Measurements from ENCODE around the gene SIAH2. TPM values are rescaled to one million over a fixed set of nuclear protein-coding genes. Genes with fewer than 3 reads are reported as not detected.
"Not testable (repeated sequence)": the region's sequence is repeated elsewhere in the genome, so short reads cannot be mapped to it uniquely, and the experiment has no call there.

The SIAH2 gene
- total RNA-seq, 2 experiments from 2014 or later, result 73.7 to 76.1 TPM

DNA sequence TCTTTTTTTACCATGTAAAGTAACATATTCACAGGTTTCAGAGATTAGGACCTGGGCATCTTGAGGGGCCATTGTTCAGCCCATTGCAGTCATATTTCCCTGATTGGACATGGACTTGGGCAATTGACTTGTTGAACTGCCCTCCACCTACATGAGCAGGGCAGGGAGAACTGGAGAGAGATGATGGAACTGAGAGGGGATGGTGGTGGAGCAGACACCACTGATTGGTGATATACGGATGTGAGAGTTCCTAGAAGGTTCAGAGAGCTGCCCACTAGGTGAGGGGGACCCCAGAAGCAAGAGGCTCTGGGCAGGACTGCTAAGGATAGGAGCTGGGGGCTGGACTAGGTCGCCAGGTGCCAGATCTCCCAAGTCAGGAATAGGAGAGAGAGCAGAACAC lies 37.8 kb upstream of the SIAH2 start:
- ChIA-PET POLR2A (interaction anchor here (1.7 kb wide), 1 partner anchor 37 kb away, joined by 4 read pairs; the partner anchor contains the start of gene SIAH2), CTCF (no interaction called here)
- Mint-ChIP-seq H3K27me3 (peaks cover 12% of the 10 kb centered on the region), H3K4me1 (ENCODE audit: low read depth) (no peaks in the 10 kb centered on the region), H3K27ac (no peak overlapping the region), H3K9me3 (no peaks in the 10 kb centered on the region), H3K36me3 (ENCODE audit: low read depth) (no peaks in the 10 kb centered on the region), H3K4me3 (no peak overlapping the region)
- Histone ChIP-seq H3K27ac (ENCODE audit: low read depth in 1 of 2, low read length in 2 of 2) (no peak overlapping the region), H3K4me3 (ENCODE audit: low read length) (no peak overlapping the region), H3K4me1 (ENCODE audit: insufficient read depth, low read length) (no peaks in the 10 kb centered on the region), H3K36me3 (ENCODE audit: insufficient read depth, low read length) (no peaks in the 10 kb centered on the region), H3K27me3 (ENCODE audit: control insufficient read depth in 1 of 2, insufficient read depth in 2 of 2, low read length in 2 of 2) (no peaks in the 10 kb centered on the region), H3K9me3 (ENCODE audit: control insufficient read depth in 1 of 2, insufficient read depth in 1 of 2, low read length in 2 of 2) (no peaks in the 10 kb centered on the region)
- ATAC-seq (ENCODE audit: poor library complexity) (no peak), DNase-seq (no peak)
- intact Hi-C loops (cut with DNase I, micrococcal nuclease), result no loop called here
- TF ChIP-seq, protein P1, sequence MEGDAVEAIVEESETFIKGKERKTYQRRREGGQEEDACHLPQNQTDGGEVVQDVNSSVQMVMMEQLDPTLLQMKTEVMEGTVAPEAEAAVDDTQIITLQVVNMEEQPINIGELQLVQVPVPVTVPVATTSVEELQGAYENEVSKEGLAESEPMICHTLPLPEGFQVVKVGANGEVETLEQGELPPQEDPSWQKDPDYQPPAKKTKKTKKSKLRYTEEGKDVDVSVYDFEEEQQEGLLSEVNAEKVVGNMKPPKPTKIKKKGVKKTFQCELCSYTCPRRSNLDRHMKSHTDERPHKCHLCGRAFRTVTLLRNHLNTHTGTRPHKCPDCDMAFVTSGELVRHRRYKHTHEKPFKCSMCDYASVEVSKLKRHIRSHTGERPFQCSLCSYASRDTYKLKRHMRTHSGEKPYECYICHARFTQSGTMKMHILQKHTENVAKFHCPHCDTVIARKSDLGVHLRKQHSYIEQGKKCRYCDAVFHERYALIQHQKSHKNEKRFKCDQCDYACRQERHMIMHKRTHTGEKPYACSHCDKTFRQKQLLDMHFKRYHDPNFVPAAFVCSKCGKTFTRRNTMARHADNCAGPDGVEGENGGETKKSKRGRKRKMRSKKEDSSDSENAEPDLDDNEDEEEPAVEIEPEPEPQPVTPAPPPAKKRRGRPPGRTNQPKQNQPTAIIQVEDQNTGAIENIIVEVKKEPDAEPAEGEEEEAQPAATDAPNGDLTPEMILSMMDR (IDR thresholded peaks at IDR 0.05), result no peak

DNA sequence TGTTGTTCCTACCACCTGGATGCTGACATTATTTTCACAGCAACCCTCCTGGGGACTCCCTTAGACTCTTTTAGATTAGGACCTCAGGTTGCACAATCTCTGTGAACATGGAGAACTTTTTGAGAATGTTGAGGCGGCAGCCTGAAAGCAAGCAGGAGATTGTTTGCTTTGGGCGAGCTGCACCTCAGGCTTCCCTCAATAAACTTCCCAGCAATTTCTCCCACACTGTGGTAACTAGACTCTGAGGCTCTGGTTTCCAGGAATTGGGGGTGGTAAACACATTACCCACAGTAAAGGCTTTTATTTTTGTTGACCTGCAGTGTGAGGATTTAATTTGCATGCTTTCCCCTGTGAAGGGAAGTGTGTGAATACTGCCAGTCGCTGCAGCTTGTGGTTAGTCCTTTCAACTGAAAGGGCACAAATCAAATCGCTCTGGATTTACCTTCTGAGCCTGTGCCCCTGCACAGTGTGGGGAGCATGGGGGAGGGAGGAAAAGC lies 35.2 kb upstream of the SIAH2 start:
- no peak overlapping the region for H3K27ac Mint-ChIP-seq
- TF ChIP-seq, protein P1 (IDR thresholded peaks at IDR 0.05), result no peak
- H3K27ac ChIP-seq (ENCODE audit: low read depth in 1 of 2, low read length in 2 of 2), result no peak overlapping the region
- no peak for DNase-seq
- no peaks in the 10 kb centered on the region for H3K4me1 ChIP-seq (ENCODE audit: insufficient read depth, low read length)
- no peaks in the 10 kb centered on the region for H3K27me3 ChIP-seq (ENCODE audit: control insufficient read depth in 1 of 2, insufficient read depth in 2 of 2, low read length in 2 of 2)
- H3K27me3 Mint-ChIP-seq, result peaks cover 12% of the 10 kb centered on the region
- no peaks in the 10 kb centered on the region for H3K9me3 ChIP-seq (ENCODE audit: control insufficient read depth in 1 of 2, insufficient read depth in 1 of 2, low read length in 2 of 2)
- H3K4me3 ChIP-seq (ENCODE audit: low read length), result no peak overlapping the region
- no peaks in the 10 kb centered on the region for H3K36me3 Mint-ChIP-seq (ENCODE audit: low read depth)
- no peaks in the 10 kb centered on the region for H3K36me3 ChIP-seq (ENCODE audit: insufficient read depth, low read length)
- intact Hi-C loops (cut with DNase I, micrococcal nuclease), result no loop called here
- no peaks in the 10 kb centered on the region for H3K9me3 Mint-ChIP-seq
- H3K4me1 Mint-ChIP-seq (ENCODE audit: low read depth), result no peaks in the 10 kb centered on the region
- ChIA-PET POLR2A (no interaction called here), CTCF (no interaction called here)
- ATAC-seq (ENCODE audit: poor library complexity), result no peak
- H3K4me3 Mint-ChIP-seq, result no peak overlapping the region

DNA sequence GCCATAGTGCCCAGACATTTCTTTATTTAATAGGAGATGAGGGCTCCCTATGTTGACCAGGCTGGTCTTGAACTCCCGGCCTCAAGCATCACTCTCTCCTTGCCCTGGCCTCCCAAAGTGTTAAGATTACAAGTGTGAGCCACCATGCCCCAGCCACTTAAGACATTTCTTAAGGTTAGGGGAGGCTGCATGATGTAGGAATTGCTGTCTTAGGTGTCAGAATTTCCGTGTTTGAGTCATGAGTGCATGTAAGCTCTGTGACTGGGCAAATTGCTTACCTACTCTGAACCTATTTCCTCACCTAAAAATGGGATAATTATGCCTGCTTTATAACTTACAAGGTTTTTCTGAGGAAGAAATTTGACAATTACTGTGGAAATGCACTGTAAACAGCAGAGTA lies 34.2 kb upstream of the SIAH2 start:
- ATAC-seq (ENCODE audit: poor library complexity) (no peak), DNase-seq (no peak)
- intact Hi-C loops (cut with DNase I, micrococcal nuclease), result no loop called here
- Mint-ChIP-seq H3K4me3 (no peak overlapping the region), H3K27ac (no peak overlapping the region), H3K36me3 (ENCODE audit: low read depth) (no peaks in the 10 kb centered on the region), H3K27me3 (peaks cover 9% of the 10 kb centered on the region), H3K4me1 (ENCODE audit: low read depth) (no peaks in the 10 kb centered on the region), H3K9me3 (no peaks in the 10 kb centered on the region)
- H3K27me3 ChIP-seq (ENCODE audit: control insufficient read depth in 1 of 2, insufficient read depth in 2 of 2, low read length in 2 of 2), result no peaks in the 10 kb centered on the region
- CTCF ChIA-PET, result no interaction called here
- H3K9me3 ChIP-seq (ENCODE audit: control insufficient read depth in 1 of 2, insufficient read depth in 1 of 2, low read length in 2 of 2), result no peaks in the 10 kb centered on the region
- TF ChIP-seq, protein P1 (IDR thresholded peaks at IDR 0.05), result no peak
- POLR2A ChIA-PET, result no interaction called here
- H3K36me3 ChIP-seq (ENCODE audit: insufficient read depth, low read length), result no peaks in the 10 kb centered on the region
- H3K4me1 ChIP-seq (ENCODE audit: insufficient read depth, low read length), result no peaks in the 10 kb centered on the region
- no peak overlapping the region for H3K4me3 ChIP-seq (ENCODE audit: low read length)
- H3K27ac ChIP-seq (ENCODE audit: low read depth in 1 of 2, low read length in 2 of 2), result no peak overlapping the region

DNA sequence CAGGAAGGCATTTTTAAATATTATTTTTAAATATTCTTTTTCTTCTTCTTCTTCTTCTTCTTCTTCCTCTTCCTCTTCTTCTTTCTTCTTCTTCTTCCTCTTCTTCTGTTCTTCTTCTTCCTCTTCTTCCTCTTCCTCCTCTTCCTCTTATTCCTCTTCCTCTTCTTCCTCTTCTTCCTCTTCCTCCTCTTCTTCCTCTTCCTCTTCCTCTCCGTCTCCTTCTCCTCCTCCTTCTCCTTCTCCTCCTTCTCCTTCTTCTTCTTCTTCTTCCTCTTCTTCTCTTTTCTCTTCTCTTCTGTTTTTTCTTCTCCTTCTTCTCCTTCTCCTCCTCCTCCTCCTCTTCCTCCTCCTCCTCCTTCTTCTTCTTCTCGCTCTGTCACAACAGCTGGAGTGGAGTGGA lies 33.6 kb upstream of the SIAH2 start:
- H3K4me3 Mint-ChIP-seq; H3K4me1 Mint-ChIP-seq (ENCODE audit: low read depth); H3K27me3 Mint-ChIP-seq: not testable (repeated sequence)

More for the DNA sequence above, 33.6 kb upstream of the SIAH2 start:
- H3K27ac Mint-ChIP-seq; H3K9me3 Mint-ChIP-seq; H3K27ac ChIP-seq (ENCODE audit: low read depth in 1 of 2, low read length in 2 of 2); H3K4me3 ChIP-seq (ENCODE audit: low read length); intact Hi-C loops (cut with DNase I, micrococcal nuclease); DNase-seq; H3K4me1 ChIP-seq (ENCODE audit: insufficient read depth, low read length); H3K36me3 ChIP-seq (ENCODE audit: insufficient read depth, low read length); ATAC-seq (ENCODE audit: poor library complexity); H3K27me3 ChIP-seq (ENCODE audit: control insufficient read depth in 1 of 2, insufficient read depth in 2 of 2, low read length in 2 of 2); H3K36me3 Mint-ChIP-seq (ENCODE audit: low read depth); H3K9me3 ChIP-seq (ENCODE audit: control insufficient read depth in 1 of 2, insufficient read depth in 1 of 2, low read length in 2 of 2): not testable (repeated sequence)
- POLR2A ChIA-PET, result interaction anchor here (1.5 kb wide), 1 partner anchor 33 kb away, joined by 7 read pairs; the partner anchor contains the start of gene SIAH2
- CTCF ChIA-PET, result interaction anchor here (0.6 kb wide), 1 partner anchor 460 kb away, joined by 3 read pairs; no protein-coding TSS in a partner anchor

All from CD4-positive, alpha-beta T cell (primary cell).